ENCODE results near the gene FCAMR.

DNA sequence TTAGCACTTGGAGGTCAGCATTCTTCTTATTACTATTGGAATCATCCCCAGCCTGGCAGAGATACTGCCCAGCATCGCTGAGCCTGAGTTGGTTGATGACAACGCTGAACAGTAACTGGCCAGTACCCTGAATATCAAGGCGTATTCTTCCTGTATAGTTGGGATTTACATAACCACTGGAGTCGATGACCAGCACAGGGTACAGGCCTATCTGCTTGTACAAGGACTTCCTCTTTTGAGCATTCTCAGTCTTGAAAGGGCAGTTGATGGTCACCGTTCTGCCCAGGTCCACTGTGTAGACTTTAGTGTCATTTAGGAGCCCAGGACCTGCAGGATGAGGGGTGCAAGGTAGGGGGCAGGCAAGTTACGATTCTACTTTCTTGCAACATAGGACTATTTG, 32.8 kb downstream of the FCAMR start:
- no peak for TF ChIP-seq MXI1 (IDR thresholded peaks at IDR 0.05; ENCODE audit: borderline replicate concordance, low read depth, low read length)
- no peak for TF ChIP-seq RFX5 (IDR thresholded peaks at IDR 0.05; ENCODE audit: low read depth, low read length)
- TF ChIP-seq, protein P1, sequence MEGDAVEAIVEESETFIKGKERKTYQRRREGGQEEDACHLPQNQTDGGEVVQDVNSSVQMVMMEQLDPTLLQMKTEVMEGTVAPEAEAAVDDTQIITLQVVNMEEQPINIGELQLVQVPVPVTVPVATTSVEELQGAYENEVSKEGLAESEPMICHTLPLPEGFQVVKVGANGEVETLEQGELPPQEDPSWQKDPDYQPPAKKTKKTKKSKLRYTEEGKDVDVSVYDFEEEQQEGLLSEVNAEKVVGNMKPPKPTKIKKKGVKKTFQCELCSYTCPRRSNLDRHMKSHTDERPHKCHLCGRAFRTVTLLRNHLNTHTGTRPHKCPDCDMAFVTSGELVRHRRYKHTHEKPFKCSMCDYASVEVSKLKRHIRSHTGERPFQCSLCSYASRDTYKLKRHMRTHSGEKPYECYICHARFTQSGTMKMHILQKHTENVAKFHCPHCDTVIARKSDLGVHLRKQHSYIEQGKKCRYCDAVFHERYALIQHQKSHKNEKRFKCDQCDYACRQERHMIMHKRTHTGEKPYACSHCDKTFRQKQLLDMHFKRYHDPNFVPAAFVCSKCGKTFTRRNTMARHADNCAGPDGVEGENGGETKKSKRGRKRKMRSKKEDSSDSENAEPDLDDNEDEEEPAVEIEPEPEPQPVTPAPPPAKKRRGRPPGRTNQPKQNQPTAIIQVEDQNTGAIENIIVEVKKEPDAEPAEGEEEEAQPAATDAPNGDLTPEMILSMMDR (conservative IDR thresholded peaks at IDR 0.05; ENCODE audit: low read depth, low read length), result no peak
- TF ChIP-seq, protein P2, sequence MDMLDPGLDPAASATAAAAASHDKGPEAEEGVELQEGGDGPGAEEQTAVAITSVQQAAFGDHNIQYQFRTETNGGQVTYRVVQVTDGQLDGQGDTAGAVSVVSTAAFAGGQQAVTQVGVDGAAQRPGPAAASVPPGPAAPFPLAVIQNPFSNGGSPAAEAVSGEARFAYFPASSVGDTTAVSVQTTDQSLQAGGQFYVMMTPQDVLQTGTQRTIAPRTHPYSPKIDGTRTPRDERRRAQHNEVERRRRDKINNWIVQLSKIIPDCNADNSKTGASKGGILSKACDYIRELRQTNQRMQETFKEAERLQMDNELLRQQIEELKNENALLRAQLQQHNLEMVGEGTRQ (IDR thresholded peaks at IDR 0.05; ENCODE audit: low read depth, low read length), result no peak
- no peak for TF ChIP-seq POLR2A (IDR thresholded peaks at IDR 0.05; ENCODE audit: low read depth, low read length)
- TF ChIP-seq, protein P3, sequence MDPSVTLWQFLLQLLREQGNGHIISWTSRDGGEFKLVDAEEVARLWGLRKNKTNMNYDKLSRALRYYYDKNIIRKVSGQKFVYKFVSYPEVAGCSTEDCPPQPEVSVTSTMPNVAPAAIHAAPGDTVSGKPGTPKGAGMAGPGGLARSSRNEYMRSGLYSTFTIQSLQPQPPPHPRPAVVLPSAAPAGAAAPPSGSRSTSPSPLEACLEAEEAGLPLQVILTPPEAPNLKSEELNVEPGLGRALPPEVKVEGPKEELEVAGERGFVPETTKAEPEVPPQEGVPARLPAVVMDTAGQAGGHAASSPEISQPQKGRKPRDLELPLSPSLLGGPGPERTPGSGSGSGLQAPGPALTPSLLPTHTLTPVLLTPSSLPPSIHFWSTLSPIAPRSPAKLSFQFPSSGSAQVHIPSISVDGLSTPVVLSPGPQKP (IDR thresholded peaks at IDR 0.05; ENCODE audit: borderline replicate concordance, low read depth, low read length), result no peak
- no peak for TF ChIP-seq RAD21 (IDR thresholded peaks at IDR 0.05; ENCODE audit: low read length)
- TF ChIP-seq CHD1 (IDR thresholded peaks at IDR 0.05; ENCODE audit: low read depth, low read length), result no peak
- no peak for TF ChIP-seq MAFK (IDR thresholded peaks at IDR 0.05; ENCODE audit: low read depth, low read length)
- no peak for TF ChIP-seq SMC3 (IDR thresholded peaks at IDR 0.05; ENCODE audit: low read depth, low read length)
- TF ChIP-seq CEBPB (IDR thresholded peaks at IDR 0.05; ENCODE audit: low read depth, low read length), result no peak

Measured in IMR-90 (cell line).